HS-5 (cell line): ENCODE data around the gene TTC29.

Experiments used
- DNase-seq: peaks from one replicate; pipeline ENCODE4 v3.0.0-alpha.2; 2012; ENCODE audit warnings: low read depth

Gene TTC29

DNA sequence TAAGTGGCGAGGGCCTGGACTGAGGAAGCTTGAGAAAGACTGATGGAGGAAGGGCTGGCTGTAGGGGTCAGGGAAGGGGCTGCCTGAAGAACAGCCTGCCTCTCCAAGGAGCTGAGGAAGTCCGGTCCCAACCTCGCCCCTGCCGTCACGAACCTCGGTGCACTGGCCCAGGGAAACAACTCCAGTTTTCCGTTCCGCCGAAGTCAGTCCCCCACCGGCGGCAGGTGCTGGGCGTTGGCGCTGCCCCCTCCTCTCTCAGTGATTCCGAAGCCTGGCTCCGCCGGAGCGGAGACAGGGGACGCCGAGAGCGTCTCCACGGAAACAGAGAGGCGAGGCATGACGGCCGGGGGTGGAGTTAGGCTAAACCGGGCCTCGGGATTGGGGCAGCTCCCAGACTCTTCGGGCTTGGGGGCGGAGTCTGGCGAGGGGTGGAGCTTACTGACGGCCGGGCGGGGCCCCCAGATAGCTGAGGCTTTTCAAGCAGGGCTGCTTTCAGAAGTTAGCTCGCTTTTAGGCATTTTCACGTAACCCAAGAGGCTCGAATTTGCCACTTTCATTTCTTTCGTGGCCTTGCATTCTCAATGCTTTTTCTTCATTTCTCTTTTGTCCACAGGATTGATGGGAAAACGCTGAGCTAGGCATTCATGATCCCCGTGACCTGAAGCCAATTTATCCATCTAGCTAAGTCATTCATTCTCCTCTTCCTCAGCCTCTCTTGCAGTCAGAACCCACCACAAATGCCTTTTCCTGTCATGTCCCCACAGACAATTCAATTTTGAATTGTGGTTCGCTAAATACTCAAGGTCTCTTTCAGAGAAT lies at the start of gene TTC29:
TSS of gene TTC29 (minus strand) at position 309 of the 819 bp plus-strand sequence. CDS start 5,969 bp downstream, outside the sequence.
- DNase-seq: peak; percentile 41

GRCh38 chr4:146981651-146982050 lies 36.0 kb upstream of the TTC29 start:
- DNase-seq: no peak

GRCh38 chr4:146978641-146979040 lies 33.0 kb upstream of the TTC29 start:
- DNase-seq: no peak

DNA sequence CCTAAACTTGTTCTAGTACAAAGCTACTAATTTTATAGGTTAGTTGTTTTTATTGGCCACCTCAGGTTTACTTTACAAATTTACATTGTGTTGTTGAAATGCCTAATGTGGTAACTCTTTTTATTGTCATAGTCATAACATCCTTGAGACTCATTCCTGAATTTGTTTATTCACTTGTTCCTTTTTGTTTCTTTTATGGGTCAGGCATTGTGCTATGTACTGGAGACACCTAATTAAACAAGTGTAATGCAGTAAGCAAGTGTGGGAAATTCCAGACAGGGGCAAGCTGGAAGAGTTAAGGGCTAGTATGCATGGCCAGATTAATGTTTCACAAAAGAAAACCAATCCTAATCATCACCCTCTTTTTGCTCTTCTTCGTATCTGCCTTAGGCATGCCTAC lies 30.5 kb upstream of the TTC29 start:
- DNase-seq: no peak

DNA sequence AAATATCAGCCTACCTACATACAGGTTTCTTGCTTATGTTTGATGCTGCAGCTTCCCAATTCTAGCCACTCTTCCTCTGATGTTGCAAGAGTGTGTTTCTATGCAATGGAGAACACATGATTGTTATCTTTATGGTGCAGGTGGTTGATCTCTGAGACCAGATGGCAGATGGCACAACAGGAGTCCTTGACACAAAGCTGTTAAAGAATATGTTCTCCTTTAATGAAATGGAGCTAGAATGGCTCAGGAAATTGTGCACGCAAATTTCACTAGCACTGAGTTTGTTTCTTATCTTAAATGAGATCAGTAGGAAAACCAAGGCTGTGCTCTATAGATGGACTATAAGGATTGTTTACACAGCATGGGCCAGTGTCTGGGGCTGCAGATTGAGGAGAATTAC lies 29.9 kb upstream of the TTC29 start:
- no peak for DNase-seq

GRCh38 chr4:146975036-146975435 lies 29.4 kb upstream of the TTC29 start:
- DNase-seq: no peak

GRCh38 chr4:146972036-146972435 lies 26.4 kb upstream of the TTC29 start:
- no peak for DNase-seq

GRCh38 chr4:146969126-146969525 lies 23.5 kb upstream of the TTC29 start:
- DNase-seq: no peak

DNA sequence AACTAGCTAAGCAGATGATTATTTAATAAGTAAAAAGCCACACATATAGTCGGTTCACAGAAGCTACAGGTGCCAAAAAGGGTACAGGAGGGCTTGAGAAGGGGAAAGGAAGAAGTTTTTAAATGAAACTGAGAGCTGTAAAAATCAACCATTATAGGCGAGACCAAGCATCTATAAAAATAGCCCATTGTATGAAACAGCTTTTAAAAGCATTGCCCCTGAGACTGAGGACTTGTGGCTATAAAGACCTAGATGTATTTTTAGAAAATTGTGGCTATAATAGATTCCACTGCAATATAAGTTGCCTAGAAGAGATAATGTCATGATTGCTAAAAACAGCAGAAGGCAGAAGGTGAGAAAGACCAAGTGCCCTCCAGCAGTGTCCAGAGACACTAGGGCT lies 15.0 kb upstream of the TTC29 start:
- no peak for DNase-seq

- no peak for DNase-seq
Observed at GRCh38 chr4:146959692-146960091, 14.0 kb upstream of the TTC29 start.

GRCh38 chr4:146957237-146957636 lies 11.6 kb upstream of the TTC29 start:
- peak; percentile 68 for DNase-seq

DNA sequence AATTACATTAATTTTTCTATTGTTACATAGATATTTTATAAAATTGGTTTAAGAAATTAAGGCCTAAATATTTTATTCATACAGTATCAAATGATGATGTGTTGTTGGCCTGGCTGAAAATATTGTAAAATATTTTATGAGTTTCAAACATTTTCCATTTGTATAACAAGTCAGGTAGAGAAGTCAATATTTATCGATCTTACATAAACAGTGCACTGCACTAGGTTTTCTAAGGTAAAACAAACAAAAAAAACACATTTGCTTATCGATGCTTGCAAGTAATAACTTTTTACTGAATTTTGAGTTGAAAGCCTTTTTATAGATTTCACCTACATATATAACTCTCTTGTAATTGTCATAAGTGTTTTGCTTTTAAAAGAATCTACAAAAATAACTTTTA lies 7.2 kb upstream of the TTC29 start:
- DNase-seq: no peak

- no peak for DNase-seq
Observed at GRCh38 chr4:146949559-146949958, 3.9 kb upstream of the TTC29 start.

DNA sequence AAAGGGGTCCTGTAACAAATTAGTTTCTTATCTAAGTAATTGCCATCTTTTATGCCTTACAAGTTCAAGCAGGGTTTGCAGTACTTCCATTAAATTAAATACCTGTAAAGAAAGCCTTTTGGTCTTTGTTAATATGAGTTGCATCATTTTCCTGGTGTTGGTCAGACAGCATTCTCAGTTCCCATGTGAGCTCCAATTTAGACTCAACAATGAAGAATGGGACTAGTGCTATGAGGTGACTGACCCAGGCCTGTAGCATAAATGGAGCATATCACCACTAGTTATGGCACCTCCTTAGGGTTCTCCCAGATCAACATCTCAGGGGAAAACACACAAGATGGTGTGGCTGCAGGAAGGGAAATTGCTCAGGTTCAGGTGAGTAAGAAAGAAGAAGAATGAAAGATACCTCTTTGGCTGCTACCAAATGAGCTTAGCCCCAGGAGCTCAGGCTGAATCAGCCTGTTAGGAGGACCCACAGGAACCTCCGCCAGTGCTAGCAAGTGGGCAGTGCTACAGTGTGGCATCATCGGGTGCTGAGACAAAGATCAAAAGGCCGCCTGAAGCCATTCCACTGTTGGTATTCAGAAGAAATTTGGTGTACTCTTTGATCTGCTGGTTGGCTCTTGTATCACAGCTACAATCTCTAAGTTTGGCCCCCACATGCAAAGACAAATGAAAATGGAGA lies 1.8 kb downstream of the TTC29 start:
- no peak for DNase-seq

GRCh38 chr4:146932116-146932515 lies 13.5 kb downstream of the TTC29 start:
- DNase-seq: no peak

DNA sequence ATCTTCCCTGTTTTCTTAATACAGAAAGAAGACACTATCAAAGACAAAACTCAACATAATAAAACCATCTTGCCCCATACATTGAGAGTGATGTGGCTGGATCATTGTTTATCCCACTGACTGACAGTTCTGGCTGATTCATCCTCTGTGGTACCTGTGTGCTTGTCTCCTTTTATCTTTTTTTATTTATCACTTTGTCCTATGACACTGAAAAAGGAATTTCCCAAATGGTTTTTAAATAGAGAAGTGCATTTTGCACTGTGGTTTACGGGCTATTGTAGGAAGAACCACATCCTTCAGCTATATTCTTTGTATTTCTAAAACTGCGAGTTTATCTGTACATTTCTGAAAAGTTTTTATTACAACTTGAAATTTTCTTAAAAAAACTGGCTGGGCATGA lies 15.0 kb downstream of the TTC29 start:
- no peak for DNase-seq

DNA sequence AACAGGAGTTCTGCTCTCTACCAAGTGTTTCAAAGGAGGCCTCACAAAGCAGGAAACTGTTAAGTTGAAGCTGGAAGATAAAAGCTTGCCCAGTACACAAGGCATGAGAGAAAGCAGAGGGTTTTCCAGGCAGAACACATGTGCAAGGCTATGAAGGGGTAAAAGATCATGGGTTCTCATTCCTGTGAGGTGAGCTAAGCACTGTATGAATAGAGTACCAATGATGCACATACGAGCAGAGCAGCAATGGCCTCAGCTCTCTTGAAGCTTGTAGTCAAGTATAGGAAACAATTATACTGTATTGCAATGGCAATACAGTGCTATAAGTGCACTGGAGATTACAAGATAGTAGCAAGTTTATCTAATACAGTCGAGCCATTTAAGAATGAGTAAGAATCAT lies 18.0 kb downstream of the TTC29 start:
- DNase-seq: no peak

GRCh38 chr4:146916479-146917076 lies 29.1 kb downstream of the TTC29 start:
- peak; percentile 15 for DNase-seq

GRCh38 chr4:146915132-146915531 lies 30.5 kb downstream of the TTC29 start:
- no peak for DNase-seq

- DNase-seq: no peak
Observed at GRCh38 chr4:146900295-146900694, 45.4 kb downstream of the TTC29 start.

- no peak for DNase-seq
Observed at GRCh38 chr4:146890301-146890700, 55.4 kb downstream of the TTC29 start.

GRCh38 chr4:146883070-146883469 lies 62.6 kb downstream of the TTC29 start:
- DNase-seq: no peak

GRCh38 chr4:146857298-146857697 lies 88.4 kb downstream of the TTC29 start:
- DNase-seq: no peak
